ENCODE results near the gene TECR. TPM values are rescaled to one million over a fixed set of nuclear protein-coding genes. Genes with fewer than 3 reads are reported as not detected.
"Not testable (repeated sequence)": the region's sequence is repeated elsewhere in the genome, so short reads cannot be mapped to it uniquely, and the experiment has no call there.

Gene TECR
- total RNA-seq, 4 donors from 2014 or later, result 36.6 to 145 (median 69.3) TPM

DNA sequence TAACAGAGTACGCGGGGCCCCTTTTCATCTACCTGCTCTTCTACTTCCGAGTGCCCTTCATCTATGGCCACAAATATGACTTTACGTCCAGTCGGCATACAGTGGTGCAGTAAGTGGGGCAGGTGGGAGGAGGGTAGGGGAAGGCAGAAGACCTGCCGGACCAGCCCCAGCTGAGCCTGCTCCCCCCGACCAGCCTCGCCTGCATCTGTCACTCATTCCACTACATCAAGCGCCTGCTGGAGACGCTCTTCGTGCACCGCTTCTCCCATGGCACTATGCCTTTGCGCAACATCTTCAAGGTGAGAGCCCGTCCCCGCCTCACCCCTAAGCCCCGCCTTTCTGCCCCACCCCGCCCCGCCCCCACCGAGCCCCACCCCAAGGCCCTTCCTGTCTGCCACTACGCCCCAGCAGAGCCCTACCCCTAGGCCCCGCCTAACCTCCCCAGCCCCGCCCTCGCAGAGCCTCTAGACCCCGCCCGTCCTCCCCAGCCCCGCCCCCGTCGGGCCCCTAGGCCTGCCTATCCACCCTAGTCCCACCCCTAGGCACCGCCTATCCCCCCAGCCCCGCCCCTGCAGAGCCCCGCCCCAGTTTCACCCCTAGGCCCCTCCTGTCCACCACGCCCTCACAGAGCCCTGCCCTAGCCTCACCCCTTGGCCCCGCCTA, 34.7 kb downstream of the TECR start:
- intact Hi-C loops (cut with DNase I; ENCODE audit: low total_unique reads), result no loop called here
- Histone ChIP-seq H3K4me1 (peaks cover 0 to 9% (median 4%) of the 10 kb centered on the region in 4 donors), H3K27me3 (no peaks in the 10 kb centered on the region), H3K9me3 (no peaks in the 10 kb centered on the region), H3K27ac (no peak overlapping the region), H3K36me3 (peaks cover 0 to 15% (median 3%) of the 10 kb centered on the region in 4 donors), H3K4me3 (no peak overlapping the region)
- 81% methylated on average over 26 of the region's 33 CpGs; no CpG with 5 or more reads in 1 of the 2 donors for WGBS, 2 donors (ENCODE audit: low coverage in 1 of 2)
- TF ChIP-seq POLR2AphosphoS5 (IDR thresholded peaks at IDR 0.05) (no peak), CTCF (IDR thresholded peaks at IDR 0.05) (no peak), POLR2A (IDR thresholded peaks at IDR 0.05) (no peak), EP300 (IDR thresholded peaks at IDR 0.05; ENCODE audit: low read depth) (no peak)
- in situ Hi-C loops (cut with MboI; ENCODE audit: low pct_ligation_motif_present in 1 of 4, low pct_unique_long_range_greater_than_20kb in 1 of 4, low sequenced_read_pairs in 3 of 4), result loop anchor here in 1 of 4 donors (25.0 kb wide), 1 partner anchor 323 kb away; the partner anchor contains the start of gene OR7A17
- DNase-seq, result no peak

GRCh38 chr19:14564652-14565297, 35.4 kb downstream of the TECR start:
- H3K9me3 ChIP-seq; DNase-seq; H3K27ac ChIP-seq; H3K27me3 ChIP-seq; H3K4me3 ChIP-seq; intact Hi-C loops (cut with DNase I; ENCODE audit: low total_unique reads): not testable (repeated sequence)
- 84% methylated on average over 22 of the region's 22 CpGs; no CpG with 5 or more reads in 1 of the 2 donors for WGBS, 2 donors (ENCODE audit: low coverage in 1 of 2)
- Histone ChIP-seq H3K4me1 (peaks cover 0 to 16% (median 8%) of the 10 kb centered on the region in 4 donors), H3K36me3 (peaks cover 0 to 15% (median 3%) of the 10 kb centered on the region in 4 donors)
- in situ Hi-C loops (cut with MboI; ENCODE audit: low pct_ligation_motif_present in 1 of 4, low pct_unique_long_range_greater_than_20kb in 1 of 4, low sequenced_read_pairs in 3 of 4), result loop anchor here in 1 of 4 donors (25.0 kb wide), 1 partner anchor 323 kb away; the partner anchor contains the start of gene OR7A17

- peaks cover 2 to 21% (median 12%) of the 10 kb centered on the region in 4 donors for H3K4me1 ChIP-seq
- H3K27ac ChIP-seq, result no peak overlapping the region
- no peaks in the 10 kb centered on the region for H3K27me3 ChIP-seq
- TF ChIP-seq EP300 (IDR thresholded peaks at IDR 0.05; ENCODE audit: low read depth) (no peak), POLR2A (IDR thresholded peaks at IDR 0.05) (no peak), POLR2AphosphoS5 (IDR thresholded peaks at IDR 0.05) (no peak), CTCF (IDR thresholded peaks at IDR 0.05) (no peak)
- no peak for DNase-seq
- in situ Hi-C loops (cut with MboI; ENCODE audit: low pct_ligation_motif_present in 1 of 4, low pct_unique_long_range_greater_than_20kb in 1 of 4, low sequenced_read_pairs in 3 of 4) (loop anchor here in 1 of 4 donors (25.0 kb wide), 1 partner anchor 322 kb away; the partner anchor contains the start of gene OR7A17), intact Hi-C loops (cut with DNase I; ENCODE audit: low total_unique reads) (no loop called here)
- peaks cover 0 to 15% (median 3%) of the 10 kb centered on the region in 4 donors for H3K36me3 ChIP-seq
- 88% methylated on average over 21 of the region's 22 CpGs; no CpG with 5 or more reads in 1 of the 2 donors for WGBS, 2 donors (ENCODE audit: low coverage in 1 of 2)
- H3K4me3 ChIP-seq, result no peak overlapping the region
- H3K9me3 ChIP-seq, result no peaks in the 10 kb centered on the region
Observed at GRCh38 chr19:14565298-14565679, 35.9 kb downstream of the TECR start.

DNA sequence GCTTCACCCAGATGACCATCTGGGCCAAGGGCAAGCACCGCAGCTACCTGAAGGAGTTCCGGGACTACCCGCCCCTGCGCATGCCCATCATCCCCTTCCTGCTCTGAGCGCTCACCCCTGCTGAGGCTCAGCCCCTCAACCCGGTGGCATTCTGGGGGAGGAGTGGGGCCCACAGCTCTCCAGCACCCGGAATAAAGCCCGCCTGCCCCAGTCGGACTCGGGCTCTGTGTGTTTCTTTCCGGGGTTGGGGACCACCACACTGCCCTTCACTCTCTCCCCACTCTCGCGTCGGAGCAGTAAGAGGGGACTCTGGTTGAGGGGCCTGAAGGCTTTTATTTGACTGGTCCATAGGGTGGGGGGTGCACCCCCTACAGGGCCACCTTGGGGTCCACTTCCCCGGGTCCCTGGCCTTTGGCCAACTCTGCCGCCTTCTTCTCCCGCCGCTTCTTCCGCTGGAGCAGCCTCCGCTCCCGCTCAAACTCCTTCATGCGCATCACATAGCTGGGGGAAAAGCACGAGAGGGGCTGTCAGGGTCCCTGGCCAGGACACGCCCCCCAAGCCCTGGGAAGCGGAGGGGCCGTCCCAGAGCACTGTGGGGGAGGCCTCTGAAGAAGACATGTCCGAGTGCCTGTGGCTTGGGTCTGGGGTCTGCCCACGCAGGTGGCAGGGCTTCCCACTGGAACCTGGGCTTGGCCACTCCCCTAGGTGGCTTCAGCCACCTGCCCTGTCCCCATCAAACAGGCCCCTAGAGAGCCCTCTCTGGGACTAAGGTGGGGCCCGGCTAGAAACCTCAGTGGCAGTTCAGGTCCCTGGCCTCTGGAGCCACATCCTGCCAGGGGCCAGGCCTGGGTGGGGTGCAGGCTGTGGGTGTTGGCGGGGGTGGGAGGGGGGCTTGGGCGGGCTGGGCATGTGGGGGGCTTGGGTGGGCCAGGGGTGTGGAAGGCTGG, 36.6 kb downstream of the TECR start:
- H3K4me1 ChIP-seq, result peaks cover 9 to 28% (median 19%) of the 10 kb centered on the region in 4 donors
- H3K36me3 ChIP-seq, result peaks cover 0 to 15% (median 3%) of the 10 kb centered on the region in 4 donors
- TF ChIP-seq POLR2AphosphoS5 (IDR thresholded peaks at IDR 0.05) (no peak), CTCF (IDR thresholded peaks at IDR 0.05) (no peak), POLR2A (IDR thresholded peaks at IDR 0.05) (no peak), EP300 (IDR thresholded peaks at IDR 0.05; ENCODE audit: low read depth) (no peak)
- no peak overlapping the region for H3K4me3 ChIP-seq
- no peaks in the 10 kb centered on the region for H3K9me3 ChIP-seq
- DNase-seq, result no peak
- intact Hi-C loops (cut with DNase I; ENCODE audit: low total_unique reads) (no loop called here), in situ Hi-C loops (cut with MboI; ENCODE audit: low pct_ligation_motif_present in 1 of 4, low pct_unique_long_range_greater_than_20kb in 1 of 4, low sequenced_read_pairs in 3 of 4) (loop anchor here in 1 of 4 donors (25.0 kb wide), 1 partner anchor 321 kb away; the partner anchor contains the start of gene OR7A17)
- H3K27me3 ChIP-seq, result no peaks in the 10 kb centered on the region
- WGBS, 2 donors (ENCODE audit: low coverage in 1 of 2), result 84 to 90% methylated on average over 2 to 27 of the region's 31 CpGs
- no peak overlapping the region for H3K27ac ChIP-seq
